Prostate gland (tissue), 2 donors: ENCODE results near the gene RNF169.

Experiments
- POLR2A ChIP-seq: fragments of 450-650 bp; IDR thresholded peaks from one replicate; pipeline ENCODE4 v1.6.1; 2016; ENCODE audit warnings: antibody characterized with exemption, mild to moderate bottlenecking
- POLR2AphosphoS5 ChIP-seq: sonication (generic); formaldehyde crosslinking; IDR thresholded peaks from one replicate; pipeline ENCODE4 v1.6.1; 2017; ENCODE audit warnings: antibody characterized with exemption
- TF ChIP-seq, protein P1 (sequence below), 4 experiments: fragments of 200-600 bp in 2 of 4; fragments of 450-650 bp in 2 of 4; sonication (generic) in 2 of 4; IDR thresholded peaks; 1 replicate in 3 of 4; 2 replicates in 1 of 4; pipeline ENCODE4 v1.5.1; 2016 to 2019; ENCODE audit warnings: antibody characterized with exemption in 4 of 4, mild to moderate bottlenecking in 2 of 4, moderate library complexity in 2 of 4

DNA sequence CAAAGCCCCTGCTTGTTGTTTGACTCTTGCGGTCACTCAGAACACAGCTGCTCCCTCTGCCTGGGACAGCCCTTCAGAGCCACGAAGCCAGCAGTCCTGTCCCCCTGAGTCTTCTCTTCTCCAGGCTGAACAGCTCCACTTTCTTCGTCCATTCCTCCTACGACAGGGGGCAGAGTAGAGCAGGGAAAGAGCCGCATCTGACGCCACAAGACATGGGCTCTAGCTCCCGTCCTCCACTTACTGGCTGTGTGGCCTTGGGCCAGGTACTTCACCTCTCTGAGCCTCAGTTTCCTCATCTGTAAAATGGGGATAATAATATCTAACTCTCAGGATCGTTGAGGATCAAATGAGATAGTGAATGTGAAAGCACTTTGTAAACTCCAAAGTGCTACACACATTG lies 47.3 kb upstream of the RNF169 start:
- TF ChIP-seq, protein P1, sequence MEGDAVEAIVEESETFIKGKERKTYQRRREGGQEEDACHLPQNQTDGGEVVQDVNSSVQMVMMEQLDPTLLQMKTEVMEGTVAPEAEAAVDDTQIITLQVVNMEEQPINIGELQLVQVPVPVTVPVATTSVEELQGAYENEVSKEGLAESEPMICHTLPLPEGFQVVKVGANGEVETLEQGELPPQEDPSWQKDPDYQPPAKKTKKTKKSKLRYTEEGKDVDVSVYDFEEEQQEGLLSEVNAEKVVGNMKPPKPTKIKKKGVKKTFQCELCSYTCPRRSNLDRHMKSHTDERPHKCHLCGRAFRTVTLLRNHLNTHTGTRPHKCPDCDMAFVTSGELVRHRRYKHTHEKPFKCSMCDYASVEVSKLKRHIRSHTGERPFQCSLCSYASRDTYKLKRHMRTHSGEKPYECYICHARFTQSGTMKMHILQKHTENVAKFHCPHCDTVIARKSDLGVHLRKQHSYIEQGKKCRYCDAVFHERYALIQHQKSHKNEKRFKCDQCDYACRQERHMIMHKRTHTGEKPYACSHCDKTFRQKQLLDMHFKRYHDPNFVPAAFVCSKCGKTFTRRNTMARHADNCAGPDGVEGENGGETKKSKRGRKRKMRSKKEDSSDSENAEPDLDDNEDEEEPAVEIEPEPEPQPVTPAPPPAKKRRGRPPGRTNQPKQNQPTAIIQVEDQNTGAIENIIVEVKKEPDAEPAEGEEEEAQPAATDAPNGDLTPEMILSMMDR (IDR thresholded peaks at IDR 0.05), result no peak
- TF ChIP-seq POLR2A (no peak), POLR2AphosphoS5 (no peak)
